ENCODE results near the gene C1R. TPM values are rescaled to one million over a fixed set of nuclear protein-coding genes. Genes with fewer than 3 reads are reported as not detected.
A peak's percentile ranks its signal among the peaks of the same experiment; 100 is the strongest.
"Not testable (repeated sequence)": the region's sequence is repeated elsewhere in the genome, so short reads cannot be mapped to it uniquely, and the experiment has no call there.

Gene C1R
- total and polyA plus RNA-seq, 8 donors = 20.2 to 212 (median 60.5) TPM

GRCh38 chr12:7060353-7060954, 31.8 kb downstream of the C1R start, which contains the start of gene C1S:
C1S (plus strand) TSS chr12:7060718; CDS start chr12:7061913, 1,195 bp downstream.
- intact Hi-C loops (cut with DNase I) = loop anchor here in 1 of 3 donors (5.0 kb wide), 1 partner anchor 37 kb away; no protein-coding TSS in a partner anchor
- H3K4me3 ChIP-seq = peak within 1 kb of the TSS in 1 of 4 donors; percentile 19
- ATAC-seq (peak; percentile 80 to 97 (median 94)), DNase-seq (peak in 4 of 6 donors; percentile 35 to 65 (median 58)), FAIRE-seq (no peak)
- 30 to 42% methylated on average over 10 of the region's 10 CpGs for WGBS, 2 donors
- no peaks in the 10 kb centered on the region for H3K36me3 ChIP-seq
- TF ChIP-seq CTCF (IDR thresholded peaks at IDR 0.05) = peak in 3 of 4 donors; percentile 33 to 50 (median 36)
- H3K27me3 ChIP-seq = no peaks in the 10 kb centered on the region
- peaks cover 0 to 8% (median 0%) of the 10 kb centered on the region in 3 donors for H3K4me1 ChIP-seq
- peak within 1 kb of the TSS in 3 of 4 donors; percentile 19 to 61 (median 55) for H3K27ac ChIP-seq
- no peaks in the 10 kb centered on the region for H3K9me3 ChIP-seq

GRCh38 chr12:7059780-7060179, 32.5 kb downstream of the C1R start:
- Histone ChIP-seq H3K4me3 (no peak overlapping the region), H3K36me3 (no peaks in the 10 kb centered on the region), H3K27me3 (no peaks in the 10 kb centered on the region), H3K9me3 (no peaks in the 10 kb centered on the region), H3K4me1 (peaks cover 0 to 8% (median 0%) of the 10 kb centered on the region in 3 donors), H3K27ac (peak overlapping the region in 2 of 4 donors; percentile 55 to 61)
- TF ChIP-seq CTCF (IDR thresholded peaks at IDR 0.05) = no peak
- WGBS, 2 donors = 42 to 50% methylated on average over 4 of the region's 4 CpGs
- intact Hi-C loops (cut with DNase I) = loop anchor here in 1 of 3 donors (5.0 kb wide), 1 partner anchor 38 kb away; no protein-coding TSS in a partner anchor
- ATAC-seq = peak in 3 of 4 donors; percentile 6 to 18 (median 8)
- no peak for FAIRE-seq
- no peak for DNase-seq

- 83 to 89% methylated on average over 9 of the region's 9 CpGs for WGBS, 2 donors
- Histone ChIP-seq H3K36me3 (no peaks in the 10 kb centered on the region), H3K27me3 (no peaks in the 10 kb centered on the region), H3K9me3 (no peaks in the 10 kb centered on the region), H3K4me3 (no peak overlapping the region), H3K27ac (peak overlapping the region in 2 of 4 donors; percentile 55 to 61), H3K4me1 (peaks cover 0 to 8% (median 0%) of the 10 kb centered on the region in 3 donors)
- intact Hi-C loops (cut with DNase I) = no loop called here
- ATAC-seq = no peak
- no peak for TF ChIP-seq CTCF (IDR thresholded peaks at IDR 0.05)
- DNase-seq = no peak
- no peak for FAIRE-seq
These were observed 33.3 kb downstream of the C1R start for GRCh38 chr12:7058850-7059395.

GRCh38 chr12:7058163-7058845, 33.9 kb downstream of the C1R start:
- Histone ChIP-seq H3K27ac (no peak overlapping the region), H3K9me3 (no peaks in the 10 kb centered on the region), H3K4me3 (no peak overlapping the region), H3K4me1 (peaks cover 0 to 8% (median 0%) of the 10 kb centered on the region in 3 donors), H3K36me3 (no peaks in the 10 kb centered on the region), H3K27me3 (no peaks in the 10 kb centered on the region)
- no peak for ATAC-seq
- intact Hi-C loops (cut with DNase I) = no loop called here
- no peak for FAIRE-seq
- no peak for DNase-seq
- 72 to 93% methylated on average over 3 of the region's 3 CpGs for WGBS, 2 donors
- TF ChIP-seq CTCF (IDR thresholded peaks at IDR 0.05) = no peak

- intact Hi-C loops (cut with DNase I) = not testable (repeated sequence)
These were observed 36.5 kb downstream of the C1R start for GRCh38 chr12:7055736-7056135.

More at GRCh38 chr12:7055736-7056135, 36.5 kb downstream of the C1R start:
- not testable (repeated sequence) for DNase-seq, H3K9me3 ChIP-seq, ATAC-seq, FAIRE-seq, H3K27ac ChIP-seq, H3K36me3 ChIP-seq, H3K4me3 ChIP-seq, H3K27me3 ChIP-seq, H3K4me1 ChIP-seq
- 86 to 96% methylated on average over 2 of the region's 2 CpGs for WGBS, 2 donors

Data from pancreas (tissue), 10 donors.